HG02678 (cell line): Measurements from ENCODE around the gene CRYBG1.

Source experiments
- ATAC-seq: cut with Tn5 transposase; IDR thresholded peaks from one replicate; pipeline ENCODE4 v1.9.1; 2021; ENCODE audit warnings: mild to moderate bottlenecking, moderate library complexity; ENCODE audit not compliant: unreplicated experiment

The CRYBG1 gene

GRCh38 chr6:106458021-106458986, 97.8 kb downstream of the CRYBG1 start:
- ATAC-seq, result no peak

DNA sequence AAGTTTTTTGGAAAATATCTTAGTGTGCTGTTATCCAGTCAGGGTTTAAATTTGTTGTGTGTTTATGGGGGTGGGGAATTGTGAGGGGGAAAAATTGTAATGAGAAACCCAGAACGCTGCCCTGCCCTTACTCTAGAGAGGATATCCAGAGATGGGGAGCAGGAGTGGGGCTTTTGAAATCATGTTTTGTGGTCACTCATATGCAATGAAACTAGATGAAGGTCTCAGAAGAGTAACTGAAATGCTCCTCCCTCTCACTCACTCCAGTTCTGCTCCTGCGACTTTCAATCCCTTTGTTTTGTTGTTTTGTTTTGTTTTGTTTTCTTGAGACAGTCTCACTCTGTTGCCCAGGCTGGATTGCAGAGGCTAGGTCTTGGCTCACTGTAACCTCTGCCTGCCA, 100.0 kb downstream of the CRYBG1 start:
- ATAC-seq, result no peak

- ATAC-seq, result no peak
Observed at GRCh38 chr6:106461084-106461483, 100.6 kb downstream of the CRYBG1 start.

DNA sequence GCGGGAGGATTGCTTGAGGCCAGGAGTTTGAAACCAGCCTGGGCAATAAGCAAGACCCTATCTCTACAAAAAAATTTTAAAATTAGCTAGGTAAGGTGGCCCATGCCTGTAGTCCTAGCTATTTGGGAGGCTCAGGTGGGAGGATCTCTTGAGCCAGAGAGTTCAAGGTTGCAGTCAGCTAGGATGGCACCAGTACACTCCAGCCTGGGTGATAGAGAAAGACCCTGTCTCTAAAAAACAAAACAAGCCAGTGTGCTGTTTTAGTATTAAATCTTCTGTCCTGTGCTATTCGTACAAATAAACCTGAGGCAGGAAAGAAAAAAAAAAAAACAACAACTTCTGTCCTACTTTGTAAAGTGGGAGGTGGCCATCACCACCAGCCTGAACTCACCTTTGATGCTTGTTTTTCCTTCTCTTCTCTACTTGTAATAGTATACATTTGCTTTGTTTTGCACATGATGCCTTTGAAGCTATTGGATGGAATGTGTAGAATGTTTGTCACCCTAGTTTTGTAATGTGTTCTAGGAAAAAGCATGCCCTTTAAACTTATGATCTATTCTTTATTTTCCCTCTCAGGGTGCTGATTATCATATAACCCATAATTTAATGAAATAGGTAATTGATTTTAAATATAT, 102.5 kb downstream of the CRYBG1 start:
- no peak for ATAC-seq

DNA sequence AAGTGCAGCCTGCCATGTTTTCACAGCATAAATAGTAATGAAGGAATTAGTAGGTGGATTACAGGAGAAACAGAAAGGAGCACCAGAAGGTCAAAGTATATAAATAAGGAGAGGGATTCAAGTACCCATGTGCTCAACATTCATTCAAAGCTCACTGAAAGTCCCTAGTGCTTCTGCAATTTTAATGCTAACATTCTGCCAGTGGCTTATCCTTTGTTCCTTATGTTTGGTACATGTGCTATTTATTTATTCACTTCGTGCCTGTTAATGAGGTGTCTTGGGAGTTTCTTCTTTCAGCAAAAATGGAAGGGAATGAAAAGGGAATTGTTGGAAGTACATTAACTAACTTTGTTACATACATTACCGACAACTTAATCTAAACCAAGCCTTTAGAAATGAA, 105.7 kb downstream of the CRYBG1 start:
- no peak for ATAC-seq

DNA sequence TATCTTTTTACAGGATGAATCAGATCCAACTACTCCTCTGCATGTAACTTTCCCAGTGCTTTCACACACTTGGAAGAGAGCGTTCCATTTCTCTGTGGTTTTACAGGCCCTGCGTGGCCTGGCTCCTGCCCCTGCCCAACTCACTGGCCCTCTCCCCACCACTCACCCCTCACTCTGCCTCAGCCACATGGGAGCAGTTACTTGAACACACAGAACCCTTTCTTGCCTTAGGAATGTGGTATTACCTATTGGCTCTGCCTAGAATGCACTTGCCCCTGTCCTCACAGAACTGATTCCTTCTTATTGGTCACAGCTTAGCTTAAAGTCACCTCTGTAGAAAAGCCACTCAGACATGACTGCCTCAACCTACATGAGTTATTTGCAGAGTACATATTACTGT, 108.4 kb downstream of the CRYBG1 start:
- no peak for ATAC-seq

- ATAC-seq, result no peak
Observed at GRCh38 chr6:106469882-106470281, 109.4 kb downstream of the CRYBG1 start.

GRCh38 chr6:106470316-106470715, 109.8 kb downstream of the CRYBG1 start:
- no peak for ATAC-seq

DNA sequence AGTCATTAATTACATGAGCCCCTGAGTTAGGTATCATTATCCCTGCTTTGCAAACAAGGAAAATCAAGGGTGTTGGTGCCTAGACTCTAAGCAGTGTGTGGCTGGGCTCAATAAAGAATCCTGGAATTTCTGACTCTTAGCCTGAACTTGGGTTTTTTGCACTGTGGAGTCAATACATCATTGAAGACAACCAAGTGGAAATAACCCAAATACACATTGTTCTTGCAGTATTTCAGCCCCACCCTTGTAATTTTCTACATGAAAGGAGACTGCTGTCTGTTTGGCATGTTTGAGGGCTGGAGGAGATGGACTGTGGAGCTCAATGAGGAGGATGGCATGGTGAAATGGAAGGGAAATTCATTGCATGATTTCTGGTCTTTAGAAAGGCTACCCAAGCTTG, 110.3 kb downstream of the CRYBG1 start:
- ATAC-seq, result no peak

DNA sequence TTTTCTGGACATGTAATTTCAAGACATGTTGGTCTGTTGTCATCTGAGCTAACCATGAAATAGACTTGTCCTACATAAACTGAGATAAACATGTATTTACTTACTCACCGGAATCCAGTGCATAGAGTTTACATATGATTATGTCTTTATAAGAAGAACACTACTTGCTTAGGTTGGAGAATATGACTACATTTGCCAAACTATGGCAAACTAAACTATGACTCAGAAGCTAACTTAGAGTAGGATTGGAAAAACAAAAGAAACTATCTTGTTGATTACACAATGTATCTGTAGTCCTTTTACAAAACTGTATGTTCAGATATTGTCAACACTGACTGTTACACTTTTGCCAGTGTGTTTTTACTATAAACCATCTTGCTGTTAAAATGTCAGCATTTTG, 113.3 kb downstream of the CRYBG1 start:
- ATAC-seq, result no peak

- no peak for ATAC-seq
Observed at GRCh38 chr6:106474466-106474865, 113.9 kb downstream of the CRYBG1 start.

DNA sequence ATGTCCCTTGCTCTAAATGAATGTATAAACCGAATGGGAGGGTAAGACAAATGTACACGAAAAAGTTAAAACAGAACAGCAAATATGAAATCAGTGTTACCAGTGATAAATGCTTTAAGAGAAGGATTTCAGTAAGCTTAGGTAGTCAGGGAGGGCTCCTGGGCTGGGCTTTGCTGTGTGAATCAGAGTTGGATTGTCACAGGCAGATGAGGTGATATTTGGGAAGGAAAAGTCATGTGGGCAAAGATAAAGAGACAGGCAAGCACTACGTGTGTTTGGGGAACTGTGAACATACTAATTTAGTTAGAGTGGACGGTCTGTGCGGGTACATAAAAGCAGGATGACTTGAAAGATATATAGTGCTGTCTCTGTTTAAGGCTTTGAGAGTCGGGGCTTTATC, 114.8 kb downstream of the CRYBG1 start:
- ATAC-seq, result no peak

DNA sequence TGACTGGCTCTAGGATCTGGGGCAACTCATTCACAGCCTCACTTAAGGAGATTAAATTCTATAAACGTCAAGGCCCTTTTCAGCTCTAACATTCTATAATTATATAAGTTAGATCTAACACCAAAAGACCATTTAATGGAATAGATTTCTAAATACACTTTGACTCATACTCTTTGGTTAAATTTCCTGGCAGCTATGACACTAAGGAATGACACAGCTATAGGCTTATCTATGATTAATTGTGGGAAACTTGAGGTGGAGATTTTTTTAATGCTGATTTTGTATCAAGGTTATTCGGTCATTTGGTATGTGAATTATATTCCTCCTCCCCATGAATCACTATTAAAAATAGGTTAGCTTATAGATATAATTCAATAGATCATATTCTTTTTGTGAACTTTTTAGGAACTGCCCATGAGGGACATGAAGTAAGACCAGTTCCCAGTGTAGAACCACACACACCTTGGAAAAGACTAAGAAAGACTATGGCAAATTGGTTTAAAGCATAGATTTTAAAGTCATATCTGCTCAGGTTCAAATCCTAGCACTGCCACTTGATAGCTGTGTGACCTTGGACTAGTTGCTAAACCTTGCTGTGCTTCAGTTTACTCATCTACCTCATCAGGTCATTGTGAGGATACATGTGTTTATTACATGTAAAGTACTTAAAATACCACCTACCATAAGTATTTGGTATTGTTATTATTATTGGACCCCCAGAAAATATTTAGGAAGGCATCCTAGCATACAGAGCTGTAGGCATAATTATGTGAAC, 116.0 kb downstream of the CRYBG1 start:
- ATAC-seq, result no peak

DNA sequence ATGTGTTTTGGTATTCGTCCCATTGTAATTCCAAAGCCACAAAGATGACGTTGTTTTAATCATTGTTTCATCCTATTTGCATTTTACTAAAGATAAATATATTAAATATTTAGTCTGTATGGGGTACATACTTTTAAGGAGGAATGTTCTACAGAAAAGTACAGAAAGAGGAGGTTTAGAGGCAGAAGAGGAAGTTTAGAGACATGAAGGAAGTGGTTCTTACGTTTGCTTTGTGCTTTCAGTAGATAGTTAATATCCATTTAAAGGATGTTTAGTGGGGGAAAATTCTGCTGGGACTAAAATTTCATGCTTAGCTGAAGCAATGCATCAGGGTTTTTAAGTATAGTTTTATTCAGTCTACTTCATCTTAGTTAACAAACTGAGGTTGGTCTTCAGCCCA, 116.6 kb downstream of the CRYBG1 start:
- ATAC-seq, result no peak

DNA sequence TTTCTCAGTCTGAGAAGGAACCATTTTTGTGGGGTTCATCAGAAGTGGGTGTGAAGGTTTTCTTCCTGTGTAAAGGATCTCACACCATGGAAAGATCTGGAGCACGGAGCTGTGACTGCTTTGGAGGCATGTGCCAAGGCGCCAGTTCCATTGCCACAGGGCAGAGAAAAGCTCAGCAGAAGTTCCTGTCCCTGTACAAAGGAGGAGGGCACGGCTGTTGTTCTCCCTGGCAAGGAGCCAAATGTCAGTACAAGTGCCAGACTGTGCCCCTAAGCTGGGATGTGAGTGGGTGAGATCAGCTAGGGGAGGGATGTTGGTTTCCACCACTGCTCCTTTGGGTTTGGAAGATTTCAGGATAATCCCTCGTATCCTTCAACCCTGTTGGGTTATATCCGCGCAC, 117.3 kb downstream of the CRYBG1 start:
- no peak for ATAC-seq

GRCh38 chr6:106486236-106486635, 125.7 kb downstream of the CRYBG1 start:
- ATAC-seq, result no peak

- no peak for ATAC-seq
Observed at GRCh38 chr6:106488494-106489370, 128.2 kb downstream of the CRYBG1 start.

DNA sequence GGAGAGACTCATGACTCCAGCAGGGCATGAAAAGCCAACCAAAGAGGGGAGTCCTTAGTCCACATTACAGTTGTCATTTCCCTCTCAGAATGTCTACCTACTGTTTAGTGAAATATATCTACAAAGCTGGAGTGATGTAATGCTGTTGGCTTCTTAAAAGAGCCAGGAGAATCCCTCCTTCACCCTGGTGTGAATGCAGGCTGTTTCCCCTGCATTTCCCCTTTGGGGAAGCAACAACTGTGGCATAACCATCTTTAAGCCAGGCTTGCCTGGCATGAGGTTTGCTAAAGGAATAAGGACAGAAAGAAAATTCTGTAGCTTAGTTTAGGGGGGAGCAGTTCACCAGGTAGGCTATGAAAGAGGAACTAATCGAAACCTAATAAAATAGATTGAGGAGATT, 129.5 kb downstream of the CRYBG1 start:
- ATAC-seq, result no peak

- no peak for ATAC-seq
Observed at GRCh38 chr6:106490436-106490835, 129.9 kb downstream of the CRYBG1 start.

GRCh38 chr6:106490974-106491373, 130.5 kb downstream of the CRYBG1 start:
- ATAC-seq, result no peak

DNA sequence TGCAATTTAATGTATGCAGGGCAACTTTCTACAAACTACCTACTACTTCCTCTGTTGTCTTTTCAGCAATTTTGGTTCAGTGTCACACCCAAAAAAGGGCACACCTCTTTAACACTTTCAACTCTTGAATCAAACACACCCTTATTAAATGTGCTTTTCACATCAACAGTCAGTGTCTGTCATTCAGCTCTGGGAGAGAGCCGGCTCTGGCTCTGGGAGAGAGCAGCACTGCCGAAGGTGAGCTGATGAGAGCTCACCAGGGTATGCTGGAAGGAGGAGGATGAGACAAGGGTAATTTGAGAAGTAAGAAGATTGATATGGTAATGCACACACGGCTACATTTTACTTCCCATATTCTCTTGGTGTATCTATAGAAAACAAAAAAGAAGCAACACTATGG, 134.5 kb downstream of the CRYBG1 start:
- no peak for ATAC-seq
